COLO668 (cell line): Measurements from ENCODE around the gene KCNN3.
A peak's percentile ranks its signal among the peaks of the same experiment; 100 is the strongest.

Source experiments
- DNase-seq: peaks from one replicate; lab custom pipeline; 2025; ENCODE audit not compliant: unreplicated experiment; lab: John Stamatoyannopoulos, UW

KCNN3 gene

DNA sequence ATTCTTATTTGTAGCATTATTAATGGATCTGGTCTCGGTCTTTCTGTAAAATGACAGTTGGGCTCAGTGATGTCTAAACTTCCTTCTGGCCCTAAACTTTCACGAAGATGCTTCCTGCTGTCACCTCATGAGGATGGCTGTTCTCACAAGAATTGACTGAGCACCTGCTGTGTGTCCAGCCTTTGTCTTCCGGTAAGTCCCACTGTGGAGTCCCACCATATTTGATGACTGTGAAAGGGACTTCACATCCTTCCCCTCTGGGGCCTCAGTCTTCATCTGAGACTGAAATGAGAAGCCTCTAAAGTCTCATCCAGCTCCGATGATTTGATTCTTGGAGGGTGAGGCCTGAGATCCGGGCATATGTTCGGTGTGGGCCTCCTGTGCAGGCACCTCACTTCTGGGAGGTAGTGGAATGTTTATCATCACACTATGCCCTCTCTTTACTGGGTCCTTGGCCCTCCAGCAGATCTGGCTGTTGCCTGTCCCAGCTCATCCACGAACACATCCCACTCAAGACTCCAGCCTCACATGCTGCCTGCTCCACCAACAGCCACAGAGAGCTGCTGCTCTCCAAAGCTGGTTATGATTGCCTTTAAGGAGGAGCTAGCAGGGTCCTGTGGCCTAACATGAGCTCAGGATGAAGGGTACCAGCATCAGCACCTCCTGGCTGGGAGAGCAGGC lies 95.8 kb downstream of the KCNN3 start:
- no peak for DNase-seq

GRCh38 chr1:154773551-154773950 lies 96.5 kb downstream of the KCNN3 start:
- no peak for DNase-seq

DNA sequence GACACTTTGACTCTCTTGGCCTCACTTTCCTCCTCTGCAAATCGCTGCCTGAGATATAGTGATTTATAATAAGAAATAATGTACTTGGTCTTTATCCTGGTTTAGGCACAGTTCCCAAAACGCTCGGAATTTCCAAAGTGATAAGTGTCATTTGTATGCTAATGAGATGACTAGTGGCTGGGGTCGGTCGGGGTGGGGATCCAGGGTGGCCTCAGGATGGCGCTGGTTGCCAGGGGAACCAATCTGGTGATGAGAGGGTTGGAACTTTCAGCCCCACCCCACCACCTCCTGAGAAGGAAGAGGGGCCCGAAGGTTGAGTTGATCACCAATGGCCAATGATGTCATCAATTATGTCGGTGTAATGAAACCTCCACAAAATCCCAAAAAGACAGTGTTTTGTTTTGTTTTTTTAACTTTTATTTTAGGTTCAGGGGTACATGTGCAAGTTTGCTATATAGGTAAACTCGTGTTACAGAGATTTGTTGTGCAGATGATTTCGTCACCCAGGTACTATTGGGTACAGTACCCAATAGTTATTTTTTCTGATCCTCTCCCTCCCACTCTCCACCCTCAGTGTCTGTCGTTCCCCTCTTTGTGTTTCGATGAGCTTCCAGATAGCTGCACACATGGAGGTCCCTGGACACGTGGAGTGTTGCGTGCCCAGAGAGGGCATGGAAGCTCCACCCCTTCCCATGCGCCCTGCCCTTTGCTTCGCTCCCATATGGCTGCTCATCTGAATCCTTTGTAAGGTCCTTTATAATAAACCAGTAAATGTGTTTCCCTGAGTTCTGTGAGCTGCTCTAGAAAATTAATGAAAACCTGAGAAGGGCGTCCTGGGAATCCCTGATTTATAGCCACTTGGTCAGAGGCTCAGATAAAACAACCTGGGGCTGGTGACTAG lies 97.2 kb downstream of the KCNN3 start:
- DNase-seq = no peak

- DNase-seq = no peak
Observed at GRCh38 chr1:154772056-154772455, 98.0 kb downstream of the KCNN3 start.

DNA sequence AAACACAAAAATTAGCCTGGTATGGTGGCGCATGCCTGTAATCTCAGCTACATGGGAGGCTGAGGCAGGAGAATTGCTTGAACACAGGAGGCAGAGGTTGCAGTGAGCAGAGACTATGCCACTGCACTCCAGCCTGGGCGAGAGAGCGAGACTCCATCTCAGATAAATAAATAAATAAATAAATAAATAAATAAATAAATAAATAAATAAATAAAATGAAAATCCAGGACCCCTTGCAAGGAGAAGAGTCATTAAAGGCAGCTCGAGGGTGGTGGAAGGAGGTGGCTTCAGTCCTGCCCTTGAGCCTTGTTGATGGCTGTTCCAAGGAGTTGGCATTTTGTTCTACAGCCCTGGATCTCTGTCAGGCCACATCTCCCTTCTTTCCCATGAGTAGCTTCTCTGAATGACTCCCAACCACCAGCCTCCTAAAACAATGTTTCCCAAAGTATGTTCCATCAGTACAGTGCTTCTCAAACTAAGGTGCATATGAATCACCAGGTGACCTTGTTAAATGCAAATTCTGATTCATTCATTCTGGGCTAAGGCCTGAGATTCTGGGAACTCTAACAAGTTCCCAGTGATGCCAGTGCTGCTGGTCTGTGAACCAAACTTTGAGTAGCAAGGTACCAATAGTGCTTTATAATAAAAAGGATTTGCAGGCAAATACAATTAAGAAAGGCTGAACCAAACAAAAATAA lies 99.0 kb downstream of the KCNN3 start:
- no peak for DNase-seq

- DNase-seq = no peak
Observed at GRCh38 chr1:154769193-154769895, 100.7 kb downstream of the KCNN3 start.

- DNase-seq = no peak
Observed at GRCh38 chr1:154768456-154769125, 101.5 kb downstream of the KCNN3 start.

DNA sequence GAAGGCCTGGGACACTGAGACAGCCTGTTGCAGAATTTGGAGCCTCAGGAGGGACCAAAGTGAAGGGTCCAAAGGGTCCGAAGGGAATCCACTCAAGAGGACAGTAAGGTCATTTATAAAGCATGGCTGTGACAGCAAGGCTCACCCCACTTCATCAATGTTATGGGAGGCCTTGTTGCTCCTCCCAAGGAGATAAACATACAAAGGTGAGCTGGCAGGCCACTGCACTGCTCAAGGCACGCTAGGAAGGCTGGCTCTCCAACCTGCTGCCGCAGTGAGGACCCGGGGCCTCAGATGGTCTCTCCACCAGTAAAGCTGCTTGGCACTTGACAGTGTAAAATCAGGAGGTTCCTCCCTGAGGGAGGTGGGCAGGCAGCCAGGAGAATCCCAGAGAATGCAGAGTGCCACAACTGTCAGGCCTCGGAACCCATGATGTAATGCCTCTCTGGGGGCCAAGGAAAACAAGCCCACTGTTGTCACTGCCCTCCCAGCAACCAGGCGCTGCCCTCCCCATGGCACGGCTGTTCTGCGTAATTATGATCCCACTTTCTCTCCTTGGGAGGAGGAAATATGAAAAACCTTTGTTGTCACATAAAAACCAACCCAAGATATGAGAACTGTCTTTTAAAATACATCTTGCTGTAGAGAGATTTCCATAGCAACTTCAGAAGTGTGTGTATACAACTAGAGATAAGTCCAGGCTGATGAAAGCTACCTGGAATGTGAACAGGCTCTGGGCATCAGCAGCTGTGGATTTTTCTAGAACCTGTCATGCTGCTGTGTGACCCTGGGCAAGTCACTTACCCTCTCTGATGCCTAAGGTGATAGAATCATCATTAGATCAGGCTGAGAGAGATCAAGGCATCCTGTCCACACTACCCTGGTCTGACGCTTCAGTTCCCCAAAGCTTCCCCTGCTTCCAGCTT lies 102.5 kb downstream of the KCNN3 start:
- DNase-seq = no peak

DNA sequence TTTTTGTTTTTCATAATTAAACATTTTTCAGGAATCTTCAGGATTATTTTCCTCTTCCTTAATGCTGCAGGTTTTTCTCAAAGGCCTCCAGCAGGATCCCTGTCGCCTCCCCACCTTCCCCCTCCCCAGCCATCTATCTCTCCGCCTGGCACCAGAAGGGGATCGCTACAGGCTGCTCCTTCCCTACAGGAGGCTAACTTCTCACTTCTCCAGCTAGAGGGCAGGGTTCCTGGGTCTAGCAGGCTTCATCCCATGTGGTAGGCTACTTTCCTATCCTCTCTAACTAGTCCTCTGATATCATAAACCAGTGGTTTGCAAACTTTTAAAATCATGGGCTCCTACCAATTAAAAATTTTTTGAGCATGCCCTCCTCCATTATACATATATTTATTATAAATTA lies 104.1 kb downstream of the KCNN3 start:
- peak; percentile 17 for DNase-seq

- DNase-seq = no peak
Observed at GRCh38 chr1:154764773-154765172, 105.3 kb downstream of the KCNN3 start.

- no peak for DNase-seq
Observed at GRCh38 chr1:154764181-154764580, 105.9 kb downstream of the KCNN3 start.

DNA sequence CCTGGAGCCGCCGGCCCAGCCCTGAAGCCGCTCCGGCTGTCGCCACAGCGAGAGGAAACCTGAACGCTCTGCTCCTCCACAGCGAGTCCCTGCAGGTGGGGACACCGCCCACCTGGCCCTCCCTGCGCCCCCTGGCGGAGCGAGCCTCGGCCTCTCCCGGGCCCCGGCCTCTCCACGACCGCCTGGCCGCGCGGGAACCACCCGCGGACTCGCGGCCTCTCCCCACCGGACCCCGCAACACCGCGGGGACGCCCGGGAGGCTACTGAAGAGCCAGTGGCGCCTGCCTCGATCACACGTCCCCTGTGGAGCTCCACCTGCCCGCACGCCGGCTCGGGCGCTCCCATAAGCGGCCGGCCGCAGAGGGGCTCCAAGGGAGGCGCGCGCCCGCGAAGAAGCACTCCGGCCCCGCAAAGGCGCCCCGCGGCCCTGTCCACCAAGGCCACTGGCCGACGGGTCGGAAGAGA lies 109.6 kb downstream of the KCNN3 start:
- peak; percentile 85 for DNase-seq

GRCh38 chr1:154759793-154760192 lies 110.3 kb downstream of the KCNN3 start:
- no peak for DNase-seq

GRCh38 chr1:154759196-154759595 lies 110.9 kb downstream of the KCNN3 start:
- no peak for DNase-seq

- no peak for DNase-seq
Observed at GRCh38 chr1:154758346-154758745, 111.7 kb downstream of the KCNN3 start.

- DNase-seq = no peak
Observed at GRCh38 chr1:154756793-154757548, 113.1 kb downstream of the KCNN3 start.

- DNase-seq = no peak
Observed at GRCh38 chr1:154755858-154756730, 114.0 kb downstream of the KCNN3 start.

- no peak for DNase-seq
Observed at GRCh38 chr1:154753426-154753825, 116.7 kb downstream of the KCNN3 start.
